ENCODE data around the gene CHRND. TPM values are rescaled to one million over a fixed set of nuclear protein-coding genes. Genes with fewer than 3 reads are reported as not detected.

The CHRND gene
- total and polyA plus RNA-seq, 2 of the 13 experiments (the other 11 are each of a cell fraction or from before 2014, with no cell fraction given) = 0.18 TPM; not detected in 1

DNA sequence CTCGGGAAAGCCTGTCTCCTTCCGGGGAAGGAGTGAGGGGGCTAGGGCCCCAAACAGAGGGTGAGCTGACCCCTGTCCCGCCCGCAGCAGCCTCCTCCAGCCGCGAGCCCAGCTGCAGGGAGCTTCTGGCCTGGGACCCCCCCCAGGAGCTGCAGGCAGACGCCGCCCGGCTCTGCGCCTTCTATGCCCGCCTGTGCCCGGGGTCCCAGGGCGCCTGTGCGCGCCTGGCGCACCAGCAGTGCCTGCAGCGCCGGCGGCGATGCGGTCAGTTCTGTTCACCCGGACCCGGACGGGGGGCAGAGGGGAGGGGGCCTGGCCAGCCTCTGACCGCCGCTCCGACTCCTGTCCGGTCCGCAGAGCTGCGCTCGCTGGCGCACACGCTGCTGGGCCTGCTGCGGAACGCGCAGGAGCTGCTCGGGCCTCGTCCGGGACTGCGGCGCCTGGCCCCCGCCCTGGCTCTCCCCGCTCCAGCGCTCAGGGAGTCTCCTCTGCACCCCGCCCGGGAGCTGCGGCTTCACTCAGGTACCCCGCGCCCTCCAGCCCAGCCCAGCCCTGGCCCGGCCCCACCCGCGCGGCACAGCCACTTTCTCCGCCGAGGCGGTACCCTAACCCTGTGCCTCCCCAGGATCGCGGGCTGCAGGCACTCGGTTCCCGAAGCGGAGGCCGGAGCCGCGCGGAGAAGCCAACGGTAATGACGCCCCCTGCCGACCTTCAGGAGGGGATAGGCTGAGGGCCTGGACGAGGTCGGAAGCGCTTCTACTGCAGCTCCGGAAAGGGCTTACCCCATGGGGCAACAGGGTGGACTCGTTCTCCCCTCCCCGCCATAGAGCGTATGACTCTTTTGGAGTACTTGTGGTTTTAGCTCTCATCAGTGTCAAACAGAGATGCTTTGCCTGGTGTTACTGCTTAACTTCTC is 2.0 kb upstream of the CHRND start (continued):
- TF ChIP-seq, protein P1, sequence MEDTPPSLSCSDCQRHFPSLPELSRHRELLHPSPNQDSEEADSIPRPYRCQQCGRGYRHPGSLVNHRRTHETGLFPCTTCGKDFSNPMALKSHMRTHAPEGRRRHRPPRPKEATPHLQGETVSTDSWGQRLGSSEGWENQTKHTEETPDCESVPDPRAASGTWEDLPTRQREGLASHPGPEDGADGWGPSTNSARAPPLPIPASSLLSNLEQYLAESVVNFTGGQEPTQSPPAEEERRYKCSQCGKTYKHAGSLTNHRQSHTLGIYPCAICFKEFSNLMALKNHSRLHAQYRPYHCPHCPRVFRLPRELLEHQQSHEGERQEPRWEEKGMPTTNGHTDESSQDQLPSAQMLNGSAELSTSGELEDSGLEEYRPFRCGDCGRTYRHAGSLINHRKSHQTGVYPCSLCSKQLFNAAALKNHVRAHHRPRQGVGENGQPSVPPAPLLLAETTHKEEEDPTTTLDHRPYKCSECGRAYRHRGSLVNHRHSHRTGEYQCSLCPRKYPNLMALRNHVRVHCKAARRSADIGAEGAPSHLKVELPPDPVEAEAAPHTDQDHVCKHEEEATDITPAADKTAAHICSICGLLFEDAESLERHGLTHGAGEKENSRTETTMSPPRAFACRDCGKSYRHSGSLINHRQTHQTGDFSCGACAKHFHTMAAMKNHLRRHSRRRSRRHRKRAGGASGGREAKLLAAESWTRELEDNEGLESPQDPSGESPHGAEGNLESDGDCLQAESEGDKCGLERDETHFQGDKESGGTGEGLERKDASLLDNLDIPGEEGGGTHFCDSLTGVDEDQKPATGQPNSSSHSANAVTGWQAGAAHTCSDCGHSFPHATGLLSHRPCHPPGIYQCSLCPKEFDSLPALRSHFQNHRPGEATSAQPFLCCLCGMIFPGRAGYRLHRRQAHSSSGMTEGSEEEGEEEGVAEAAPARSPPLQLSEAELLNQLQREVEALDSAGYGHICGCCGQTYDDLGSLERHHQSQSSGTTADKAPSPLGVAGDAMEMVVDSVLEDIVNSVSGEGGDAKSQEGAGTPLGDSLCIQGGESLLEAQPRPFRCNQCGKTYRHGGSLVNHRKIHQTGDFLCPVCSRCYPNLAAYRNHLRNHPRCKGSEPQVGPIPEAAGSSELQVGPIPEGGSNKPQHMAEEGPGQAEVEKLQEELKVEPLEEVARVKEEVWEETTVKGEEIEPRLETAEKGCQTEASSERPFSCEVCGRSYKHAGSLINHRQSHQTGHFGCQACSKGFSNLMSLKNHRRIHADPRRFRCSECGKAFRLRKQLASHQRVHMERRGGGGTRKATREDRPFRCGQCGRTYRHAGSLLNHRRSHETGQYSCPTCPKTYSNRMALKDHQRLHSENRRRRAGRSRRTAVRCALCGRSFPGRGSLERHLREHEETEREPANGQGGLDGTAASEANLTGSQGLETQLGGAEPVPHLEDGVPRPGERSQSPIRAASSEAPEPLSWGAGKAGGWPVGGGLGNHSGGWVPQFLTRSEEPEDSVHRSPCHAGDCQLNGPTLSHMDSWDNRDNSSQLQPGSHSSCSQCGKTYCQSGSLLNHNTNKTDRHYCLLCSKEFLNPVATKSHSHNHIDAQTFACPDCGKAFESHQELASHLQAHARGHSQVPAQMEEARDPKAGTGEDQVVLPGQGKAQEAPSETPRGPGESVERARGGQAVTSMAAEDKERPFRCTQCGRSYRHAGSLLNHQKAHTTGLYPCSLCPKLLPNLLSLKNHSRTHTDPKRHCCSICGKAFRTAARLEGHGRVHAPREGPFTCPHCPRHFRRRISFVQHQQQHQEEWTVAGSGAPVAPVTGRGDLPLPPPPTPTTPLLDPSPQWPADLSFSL (CRISPR knock-in tag; IDR thresholded peaks at IDR 0.05) = no peak
- TF ChIP-seq, protein P2, sequence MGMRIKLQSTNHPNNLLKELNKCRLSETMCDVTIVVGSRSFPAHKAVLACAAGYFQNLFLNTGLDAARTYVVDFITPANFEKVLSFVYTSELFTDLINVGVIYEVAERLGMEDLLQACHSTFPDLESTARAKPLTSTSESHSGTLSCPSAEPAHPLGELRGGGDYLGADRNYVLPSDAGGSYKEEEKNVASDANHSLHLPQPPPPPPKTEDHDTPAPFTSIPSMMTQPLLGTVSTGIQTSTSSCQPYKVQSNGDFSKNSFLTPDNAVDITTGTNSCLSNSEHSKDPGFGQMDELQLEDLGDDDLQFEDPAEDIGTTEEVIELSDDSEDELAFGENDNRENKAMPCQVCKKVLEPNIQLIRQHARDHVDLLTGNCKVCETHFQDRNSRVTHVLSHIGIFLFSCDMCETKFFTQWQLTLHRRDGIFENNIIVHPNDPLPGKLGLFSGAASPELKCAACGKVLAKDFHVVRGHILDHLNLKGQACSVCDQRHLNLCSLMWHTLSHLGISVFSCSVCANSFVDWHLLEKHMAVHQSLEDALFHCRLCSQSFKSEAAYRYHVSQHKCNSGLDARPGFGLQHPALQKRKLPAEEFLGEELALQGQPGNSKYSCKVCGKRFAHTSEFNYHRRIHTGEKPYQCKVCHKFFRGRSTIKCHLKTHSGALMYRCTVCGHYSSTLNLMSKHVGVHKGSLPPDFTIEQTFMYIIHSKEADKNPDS (CRISPR knock-in tag; IDR thresholded peaks at IDR 0.05) = no peak
- no peak; the same call in 1 of the 2 replicates for TF ChIP-seq ZNF766 (CRISPR knock-in tag; IDR thresholded peaks at IDR 0.05; ENCODE audit: borderline replicate concordance)
- no peak for TF ChIP-seq MEIS2 (CRISPR knock-in tag; IDR thresholded peaks at IDR 0.05)
- no peak for TF ChIP-seq MIER2 (CRISPR knock-in tag; IDR thresholded peaks at IDR 0.05)
- TF ChIP-seq ZMYM3 (CRISPR knock-in tag; IDR thresholded peaks at IDR 0.05) = peak; percentile 25; the same call in 1 of the 2 replicates
- peak; percentile 40; the same call in 1 of the 2 replicates for TF ChIP-seq ISL2 (CRISPR knock-in tag; IDR thresholded peaks at IDR 0.05)
- TF ChIP-seq, protein P3, sequence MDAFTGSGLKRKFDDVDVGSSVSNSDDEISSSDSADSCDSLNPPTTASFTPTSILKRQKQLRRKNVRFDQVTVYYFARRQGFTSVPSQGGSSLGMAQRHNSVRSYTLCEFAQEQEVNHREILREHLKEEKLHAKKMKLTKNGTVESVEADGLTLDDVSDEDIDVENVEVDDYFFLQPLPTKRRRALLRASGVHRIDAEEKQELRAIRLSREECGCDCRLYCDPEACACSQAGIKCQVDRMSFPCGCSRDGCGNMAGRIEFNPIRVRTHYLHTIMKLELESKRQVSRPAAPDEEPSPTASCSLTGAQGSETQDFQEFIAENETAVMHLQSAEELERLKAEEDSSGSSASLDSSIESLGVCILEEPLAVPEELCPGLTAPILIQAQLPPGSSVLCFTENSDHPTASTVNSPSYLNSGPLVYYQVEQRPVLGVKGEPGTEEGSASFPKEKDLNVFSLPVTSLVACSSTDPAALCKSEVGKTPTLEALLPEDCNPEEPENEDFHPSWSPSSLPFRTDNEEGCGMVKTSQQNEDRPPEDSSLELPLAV (CRISPR knock-in tag; conservative IDR thresholded peaks at IDR 0.05; ENCODE audit: low read depth) = no peak
- no peak for TF ChIP-seq ISX (CRISPR knock-in tag; conservative IDR thresholded peaks at IDR 0.05)
- no peak for TF ChIP-seq ZNF775 (CRISPR knock-in tag; IDR thresholded peaks at IDR 0.05; ENCODE audit: borderline replicate concordance)
- TF ChIP-seq, protein P4, sequence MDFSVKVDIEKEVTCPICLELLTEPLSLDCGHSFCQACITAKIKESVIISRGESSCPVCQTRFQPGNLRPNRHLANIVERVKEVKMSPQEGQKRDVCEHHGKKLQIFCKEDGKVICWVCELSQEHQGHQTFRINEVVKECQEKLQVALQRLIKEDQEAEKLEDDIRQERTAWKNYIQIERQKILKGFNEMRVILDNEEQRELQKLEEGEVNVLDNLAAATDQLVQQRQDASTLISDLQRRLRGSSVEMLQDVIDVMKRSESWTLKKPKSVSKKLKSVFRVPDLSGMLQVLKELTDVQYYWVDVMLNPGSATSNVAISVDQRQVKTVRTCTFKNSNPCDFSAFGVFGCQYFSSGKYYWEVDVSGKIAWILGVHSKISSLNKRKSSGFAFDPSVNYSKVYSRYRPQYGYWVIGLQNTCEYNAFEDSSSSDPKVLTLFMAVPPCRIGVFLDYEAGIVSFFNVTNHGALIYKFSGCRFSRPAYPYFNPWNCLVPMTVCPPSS (IDR thresholded peaks at IDR 0.05) = no peak
- TF ChIP-seq ZNF660 (CRISPR knock-in tag; IDR thresholded peaks at IDR 0.05; ENCODE audit: borderline replicate concordance, low read depth) = no peak
- TF ChIP-seq SRY (CRISPR knock-in tag; IDR thresholded peaks at IDR 0.05) = no peak
- TF ChIP-seq BRD4 (CRISPR knock-in tag; IDR thresholded peaks at IDR 0.05) = no peak
- TF ChIP-seq NFRKB (IDR thresholded peaks at IDR 0.05) = no peak
